ENCODE measurements around the gene B3GALT6. TPM values are rescaled to one million over a fixed set of nuclear protein-coding genes. Genes with fewer than 3 reads are reported as not detected.

Gene B3GALT6
- total and polyA plus RNA-seq, 5 donors: 9.1 to 13.3 (median 11.1) TPM

DNA sequence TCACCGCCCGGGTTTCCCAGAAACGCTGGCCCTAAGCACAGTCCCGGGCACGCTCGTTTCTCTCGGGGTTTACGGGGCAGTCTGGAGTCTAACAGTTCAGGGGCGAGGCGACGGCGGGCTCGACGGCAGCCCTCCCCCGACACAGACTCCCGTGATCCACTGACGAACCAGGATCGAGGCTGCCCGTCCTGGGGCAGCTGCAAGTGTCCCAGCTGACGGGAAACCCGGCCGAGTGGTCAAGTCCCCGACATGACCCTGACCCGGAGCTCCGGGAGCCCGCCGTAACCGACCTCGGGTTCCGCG is 41.1 kb downstream of the B3GALT6 start:
- Histone ChIP-seq H3K27me3 (ENCODE audit: control insufficient read depth, insufficient read depth) (no peaks in the 10 kb centered on the region), H3K4me1 (ENCODE audit: control insufficient read depth, insufficient read depth, low read length) (peaks cover 19% of the 10 kb centered on the region), H3K27ac (ENCODE audit: low read length) (peak overlapping the region; percentile 76), H3K9me3 (ENCODE audit: control insufficient read depth, low read length) (no peaks in the 10 kb centered on the region), H3K4me3 (ENCODE audit: low read length) (peak overlapping the region; percentile 80)
- intact Hi-C loops (cut with DNase I): no loop called here
- DNase-seq (peak in 1 of 3 donors; percentile 64), ATAC-seq (no peak)
- WGBS: under 1% methylated on average over 31 of the region's 31 CpGs

DNA sequence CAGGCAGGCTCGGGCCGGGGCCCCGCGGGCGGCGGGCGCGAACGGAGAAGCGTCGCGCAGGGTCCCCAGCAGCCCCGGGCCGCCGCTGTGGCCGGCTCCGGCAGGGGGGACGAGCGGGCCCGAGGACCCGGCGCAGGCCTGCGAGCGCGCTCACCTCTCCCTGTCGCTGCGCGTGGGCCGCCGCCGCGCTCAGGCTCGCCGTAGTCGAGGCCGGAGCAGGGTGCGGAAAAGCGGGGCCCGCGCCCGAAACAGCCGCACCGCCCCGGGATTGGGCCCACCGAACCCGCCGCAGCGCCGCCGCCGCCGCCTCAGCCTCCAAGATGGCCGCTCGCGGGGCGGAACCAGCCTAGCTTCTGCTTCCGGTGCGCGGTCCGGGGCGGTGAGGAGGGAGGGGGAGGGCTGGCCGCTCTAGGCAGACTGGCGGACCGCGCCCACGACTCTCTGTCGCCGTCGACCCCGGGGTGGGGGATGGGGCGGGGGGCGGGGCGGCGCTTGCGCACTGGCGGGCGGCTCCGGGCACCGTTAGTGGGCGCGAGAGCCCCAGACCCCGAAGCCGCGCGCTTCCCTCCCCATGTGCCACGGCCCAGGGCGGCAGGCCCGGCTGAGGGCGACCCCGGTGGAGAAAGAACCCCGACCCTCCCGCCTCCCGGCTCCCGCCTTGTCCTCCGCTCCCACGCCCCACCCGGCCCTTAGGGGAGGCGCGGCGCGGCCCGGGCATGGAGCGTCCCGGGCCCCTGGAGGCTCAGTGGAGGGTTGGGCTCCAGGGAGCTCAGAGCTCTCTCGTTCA is 41.7 kb downstream of the B3GALT6 start, which contains the start of gene UBE2J2:
TSS of gene UBE2J2 (minus strand) at position 343 of the 787 bp plus-strand sequence. CDS start 5,862 bp downstream, outside the sequence.
- intact Hi-C loops (cut with DNase I): no loop called here
- WGBS: 1% methylated on average over 105 of the region's 105 CpGs
- Histone ChIP-seq H3K9me3 (ENCODE audit: control insufficient read depth, low read length) (no peaks in the 10 kb centered on the region), H3K4me3 (ENCODE audit: low read length) (peak within 1 kb of the TSS; percentile 80), H3K4me1 (ENCODE audit: control insufficient read depth, insufficient read depth, low read length) (peaks cover 19% of the 10 kb centered on the region), H3K27me3 (ENCODE audit: control insufficient read depth, insufficient read depth) (no peaks in the 10 kb centered on the region), H3K27ac (ENCODE audit: low read length) (peak within 1 kb of the TSS; percentile 76)
- peak; percentile 97 for ATAC-seq
- peak; percentile 96 to 98 (median 98) for DNase-seq

DNA sequence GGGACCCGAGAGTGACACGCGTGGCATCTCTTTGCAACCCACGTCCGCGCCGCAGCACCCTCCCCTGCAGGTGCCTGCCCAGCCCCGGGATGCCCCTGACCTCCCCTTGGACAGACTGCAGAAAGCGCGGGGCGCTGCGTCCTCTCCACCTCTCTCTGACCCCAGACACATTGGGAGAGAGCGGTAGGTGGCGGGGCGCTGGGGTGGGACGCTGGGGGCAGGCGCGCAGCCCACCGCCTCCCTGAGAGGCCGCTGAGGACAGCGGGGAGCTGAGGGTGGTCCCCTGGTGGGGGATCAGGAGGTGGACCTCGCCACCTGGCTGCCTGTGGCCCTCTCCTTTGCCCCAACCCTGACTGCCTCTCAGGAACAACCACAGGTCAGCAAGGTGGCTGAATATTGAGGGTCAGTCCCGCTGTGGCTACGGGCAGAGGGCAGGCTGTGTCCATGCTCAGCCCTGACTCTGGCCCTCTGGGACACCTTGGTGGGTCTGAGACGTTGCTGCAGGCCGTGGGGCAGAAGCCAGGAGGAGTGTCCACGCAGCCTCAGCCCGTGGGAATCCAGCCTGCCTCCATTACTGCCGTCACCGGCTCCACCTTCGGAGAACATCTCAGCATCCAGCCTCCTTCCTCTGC is 42.4 kb downstream of the B3GALT6 start:
- peak in 1 of 2 donors; percentile 49 for ATAC-seq
- peaks cover 19% of the 10 kb centered on the region for H3K4me1 ChIP-seq (ENCODE audit: control insufficient read depth, insufficient read depth, low read length)

DNA sequence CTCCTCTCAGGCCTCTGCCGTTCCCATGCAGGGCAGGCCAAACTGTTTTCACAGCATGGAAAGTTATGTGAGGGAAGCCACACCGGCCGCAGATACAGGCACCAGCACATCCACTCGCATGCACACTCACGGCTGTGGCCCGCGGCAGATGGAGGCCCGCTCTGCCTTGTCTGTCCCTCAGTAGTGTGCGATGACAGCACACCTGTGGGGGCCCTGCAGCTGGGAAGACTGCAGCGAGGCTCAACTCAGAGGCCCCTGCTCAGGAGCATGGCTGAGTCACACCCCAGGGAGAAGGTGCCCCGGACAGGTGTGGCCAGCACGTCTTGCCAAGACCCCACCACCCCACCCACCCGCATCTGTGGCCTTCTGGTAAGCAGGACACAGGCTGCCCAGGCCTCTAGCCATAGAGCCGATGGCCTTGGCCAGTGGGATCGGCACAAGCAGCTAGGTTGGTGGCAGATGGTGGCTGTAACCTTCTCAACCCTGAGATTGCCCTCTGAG is 42.9 kb downstream of the B3GALT6 start:
- peaks cover 19% of the 10 kb centered on the region for H3K4me1 ChIP-seq (ENCODE audit: control insufficient read depth, insufficient read depth, low read length)
- ATAC-seq: peak in 1 of 2 donors; percentile 0
- WGBS: 89% methylated on average over 15 of the region's 15 CpGs
- no peaks in the 10 kb centered on the region for H3K9me3 ChIP-seq (ENCODE audit: control insufficient read depth, low read length)
- no peak overlapping the region for H3K27ac ChIP-seq (ENCODE audit: low read length)
- no peaks in the 10 kb centered on the region for H3K27me3 ChIP-seq (ENCODE audit: control insufficient read depth, insufficient read depth)
- intact Hi-C loops (cut with DNase I): no loop called here
- no peak overlapping the region for H3K4me3 ChIP-seq (ENCODE audit: low read length)
- DNase-seq: peak in 1 of 3 donors; percentile 49

More for the DNA sequence above, 42.4 kb downstream of the B3GALT6 start:
- H3K4me3 ChIP-seq (ENCODE audit: low read length): peak overlapping the region; percentile 80
- H3K27me3 ChIP-seq (ENCODE audit: control insufficient read depth, insufficient read depth): no peaks in the 10 kb centered on the region
- 18% methylated on average over 31 of the region's 31 CpGs for WGBS
- no peak overlapping the region for H3K27ac ChIP-seq (ENCODE audit: low read length)
- DNase-seq: peak in 1 of 3 donors; percentile 54
- H3K9me3 ChIP-seq (ENCODE audit: control insufficient read depth, low read length): no peaks in the 10 kb centered on the region
- intact Hi-C loops (cut with DNase I): no loop called here

DNA sequence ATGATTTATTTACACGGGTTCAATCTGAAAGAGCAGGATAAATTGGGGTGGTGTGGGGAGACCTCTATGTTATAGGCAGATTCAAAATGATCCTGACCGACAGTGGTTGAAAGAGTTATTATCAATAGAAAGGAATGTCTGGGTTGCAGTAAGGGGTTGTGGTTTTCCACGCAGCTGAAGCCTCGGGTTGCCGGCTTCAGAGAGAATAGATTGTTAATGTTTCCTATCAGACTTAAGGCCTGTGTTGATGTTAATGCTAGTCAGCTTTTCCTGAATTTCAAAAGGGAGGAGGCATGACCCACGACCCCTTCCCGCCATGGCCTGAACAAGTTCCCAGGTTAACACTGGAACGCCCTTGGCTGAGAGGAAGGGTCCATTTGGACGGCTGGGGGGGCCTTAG is 43.8 kb downstream of the B3GALT6 start:
- WGBS: 76% methylated on average over 9 of the region's 9 CpGs
- H3K4me1 ChIP-seq (ENCODE audit: control insufficient read depth, insufficient read depth, low read length): peaks cover 11% of the 10 kb centered on the region
- DNase-seq: no peak
- intact Hi-C loops (cut with DNase I): no loop called here
- H3K9me3 ChIP-seq (ENCODE audit: control insufficient read depth, low read length): no peaks in the 10 kb centered on the region
- ATAC-seq: no peak
- H3K27me3 ChIP-seq (ENCODE audit: control insufficient read depth, insufficient read depth): no peaks in the 10 kb centered on the region
- H3K27ac ChIP-seq (ENCODE audit: low read length): no peak overlapping the region
- no peak overlapping the region for H3K4me3 ChIP-seq (ENCODE audit: low read length)

DNA sequence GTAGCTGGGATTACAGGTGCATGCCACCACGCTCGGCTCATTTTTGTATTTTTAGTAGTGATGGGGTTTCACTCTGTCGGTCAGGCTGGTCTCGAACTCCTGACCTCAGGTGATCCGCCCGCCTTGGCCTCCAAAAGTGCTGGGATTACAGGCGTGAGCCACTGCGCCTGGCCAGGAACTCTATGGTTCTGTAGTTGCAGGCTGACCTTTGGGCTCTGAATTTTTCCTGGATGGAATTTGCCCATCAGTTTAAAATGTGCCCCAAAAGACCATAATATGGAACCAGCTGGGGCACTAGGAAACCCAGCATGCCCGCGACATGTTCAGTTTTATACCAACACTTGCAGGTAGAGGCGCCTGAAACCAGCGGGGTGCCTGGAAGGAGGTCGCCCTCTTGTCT is 46.6 kb downstream of the B3GALT6 start:
- DNase-seq (no peak), ATAC-seq (no peak)
- peaks cover 3% of the 10 kb centered on the region for H3K4me1 ChIP-seq (ENCODE audit: control insufficient read depth, insufficient read depth, low read length)
- H3K27me3 ChIP-seq (ENCODE audit: control insufficient read depth, insufficient read depth): no peaks in the 10 kb centered on the region
- no peak overlapping the region for H3K27ac ChIP-seq (ENCODE audit: low read length)
- WGBS: 94% methylated on average over 13 of the region's 13 CpGs
- intact Hi-C loops (cut with DNase I): no loop called here
- H3K4me3 ChIP-seq (ENCODE audit: low read length): no peak overlapping the region
- no peaks in the 10 kb centered on the region for H3K9me3 ChIP-seq (ENCODE audit: control insufficient read depth, low read length)

DNA sequence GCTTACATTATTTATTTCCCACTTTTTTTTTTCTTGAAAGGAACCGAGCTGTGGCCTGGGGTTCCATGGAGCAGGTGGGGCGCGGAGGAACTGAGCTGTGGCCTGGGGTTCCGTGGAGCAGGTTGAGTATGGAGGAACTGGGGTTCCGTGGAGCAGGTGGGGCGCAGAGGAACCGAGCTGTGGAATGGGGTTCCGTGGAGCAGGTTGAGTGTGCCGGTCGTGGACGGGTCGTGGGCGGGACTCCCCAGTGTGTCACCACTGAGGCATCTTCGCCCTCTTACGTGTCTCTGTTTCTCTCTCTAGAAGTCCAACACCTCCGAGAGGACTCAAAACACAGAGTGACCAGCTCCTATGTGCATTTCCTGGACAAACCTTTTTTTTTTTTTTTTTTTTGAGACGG is 47.0 kb downstream of the B3GALT6 start:
- no peak overlapping the region for H3K4me3 ChIP-seq (ENCODE audit: low read length)
- no peak overlapping the region for H3K27ac ChIP-seq (ENCODE audit: low read length)
- H3K27me3 ChIP-seq (ENCODE audit: control insufficient read depth, insufficient read depth): no peaks in the 10 kb centered on the region
- H3K9me3 ChIP-seq (ENCODE audit: control insufficient read depth, low read length): no peaks in the 10 kb centered on the region
- WGBS: 93% methylated on average over 16 of the region's 17 CpGs
- H3K4me1 ChIP-seq (ENCODE audit: control insufficient read depth, insufficient read depth, low read length): peaks cover 3% of the 10 kb centered on the region
- intact Hi-C loops (cut with DNase I): no loop called here
- ATAC-seq: no peak
- peak in 1 of 3 donors; percentile 39 for DNase-seq

DNA sequence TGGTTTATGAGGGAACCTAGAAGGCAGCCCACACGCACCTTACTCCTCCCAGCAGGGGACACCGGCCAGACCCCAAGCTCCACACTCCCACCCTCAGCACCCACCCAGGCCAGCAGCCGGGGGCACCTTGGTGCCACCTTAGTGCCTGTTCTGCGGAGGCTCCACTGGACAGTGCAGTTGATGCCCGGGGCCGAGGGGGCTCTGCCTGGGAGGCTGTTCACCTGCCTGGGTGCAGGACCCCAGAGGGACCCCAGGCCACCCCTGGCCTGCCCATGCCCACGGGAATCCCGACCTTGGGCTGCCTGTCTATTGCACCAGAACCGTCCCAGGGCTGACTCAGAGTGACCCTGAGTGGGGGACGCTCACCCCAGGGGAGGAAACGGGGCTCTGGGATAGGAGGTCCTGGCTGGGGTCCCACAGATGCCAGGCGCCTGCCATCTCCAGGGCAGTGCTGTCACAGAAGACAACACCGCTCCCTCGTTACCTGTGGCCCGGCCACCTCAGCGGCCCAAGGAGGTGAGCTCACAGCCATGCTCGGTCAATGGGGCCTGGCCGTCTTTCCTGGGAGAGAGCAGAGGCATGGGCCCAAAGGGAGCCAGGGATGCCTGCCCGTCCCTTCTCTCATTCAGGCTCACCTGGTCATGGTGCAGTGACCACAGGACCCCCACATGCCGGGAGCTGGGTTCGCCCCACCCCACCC is 48.9 kb downstream of the B3GALT6 start:
- intact Hi-C loops (cut with DNase I): no loop called here
- Histone ChIP-seq H3K27me3 (ENCODE audit: control insufficient read depth, insufficient read depth) (no peaks in the 10 kb centered on the region), H3K4me3 (ENCODE audit: low read length) (no peak overlapping the region), H3K9me3 (ENCODE audit: control insufficient read depth, low read length) (no peaks in the 10 kb centered on the region), H3K4me1 (ENCODE audit: control insufficient read depth, insufficient read depth, low read length) (no peaks in the 10 kb centered on the region), H3K27ac (ENCODE audit: low read length) (no peak overlapping the region)
- WGBS: 90% methylated on average over 21 of the region's 21 CpGs
- DNase-seq (peak in 2 of 3 donors; percentile 42 to 50), ATAC-seq (peak in 1 of 2 donors; percentile 7)

DNA sequence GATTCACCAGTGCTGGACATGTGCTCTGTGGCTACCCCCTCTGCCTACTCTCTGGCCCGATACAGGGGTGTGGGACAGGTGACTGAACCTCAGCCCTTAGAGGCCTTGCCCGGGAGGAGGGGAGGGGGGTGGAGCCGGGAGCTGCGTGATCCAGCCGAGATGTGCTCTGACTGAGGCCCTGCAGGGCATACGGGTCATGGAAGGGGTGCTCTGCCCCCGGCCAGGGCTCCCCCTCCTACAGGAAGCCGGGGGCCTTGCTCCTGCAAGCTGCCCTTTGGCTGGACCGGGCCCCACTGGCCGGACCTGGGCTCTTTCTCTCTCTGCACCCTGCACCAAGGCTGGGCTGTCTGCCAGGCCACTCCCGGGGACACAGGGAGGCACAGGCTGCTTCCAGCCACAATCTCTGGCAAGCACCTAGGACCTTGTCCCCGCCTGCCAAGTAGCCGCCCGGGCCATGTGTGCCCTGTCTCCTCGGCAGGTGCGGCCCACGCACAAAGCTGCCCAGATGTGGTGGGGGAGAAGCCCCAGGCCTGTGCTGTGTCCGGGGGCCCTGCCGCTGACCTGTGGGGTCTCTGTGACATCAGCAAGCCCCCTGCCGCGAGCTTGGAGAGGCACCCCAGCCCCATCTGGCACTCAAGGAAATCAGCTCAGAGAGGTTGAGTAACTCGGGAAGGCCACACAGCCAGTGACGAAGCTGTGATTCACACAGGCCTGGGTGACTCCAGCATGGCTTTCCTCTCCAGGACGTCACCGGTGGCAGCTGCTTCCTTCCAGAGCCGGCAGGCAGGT is 49.7 kb downstream of the B3GALT6 start:
- DNase-seq: peak in 2 of 3 donors; percentile 86 to 87
- intact Hi-C loops (cut with DNase I): no loop called here
- WGBS: 46% methylated on average over 26 of the region's 26 CpGs
- H3K27ac ChIP-seq (ENCODE audit: low read length): no peak overlapping the region
- peak; percentile 58 to 75 for ATAC-seq
- H3K4me1 ChIP-seq (ENCODE audit: control insufficient read depth, insufficient read depth, low read length): no peaks in the 10 kb centered on the region
- no peaks in the 10 kb centered on the region for H3K9me3 ChIP-seq (ENCODE audit: control insufficient read depth, low read length)
- H3K27me3 ChIP-seq (ENCODE audit: control insufficient read depth, insufficient read depth): no peaks in the 10 kb centered on the region
- no peak overlapping the region for H3K4me3 ChIP-seq (ENCODE audit: low read length)

DNA sequence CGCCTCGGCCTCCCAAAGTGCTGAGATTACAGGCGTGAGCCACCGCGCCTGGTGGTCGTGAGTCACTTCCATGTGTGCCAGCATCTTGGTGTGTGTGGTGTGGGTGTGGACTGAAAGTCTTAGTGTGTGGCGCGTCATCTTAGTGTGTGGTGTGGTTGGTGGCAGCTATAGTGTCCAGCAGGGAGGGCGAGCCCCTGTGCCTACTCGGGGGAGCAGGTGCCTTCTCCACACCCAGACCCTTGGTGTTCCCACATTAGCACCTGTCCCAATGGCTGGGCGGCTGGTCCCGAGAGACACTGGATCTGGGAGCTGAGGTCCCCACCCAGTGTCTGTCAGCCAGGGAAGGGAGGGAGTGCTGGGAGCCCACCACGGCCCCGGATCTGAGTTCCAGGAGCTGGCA is 51.0 kb downstream of the B3GALT6 start:
- Histone ChIP-seq H3K4me1 (ENCODE audit: control insufficient read depth, insufficient read depth, low read length) (no peaks in the 10 kb centered on the region), H3K4me3 (ENCODE audit: low read length) (no peak overlapping the region), H3K9me3 (ENCODE audit: control insufficient read depth, low read length) (no peaks in the 10 kb centered on the region), H3K27me3 (ENCODE audit: control insufficient read depth, insufficient read depth) (no peaks in the 10 kb centered on the region), H3K27ac (ENCODE audit: low read length) (no peak overlapping the region)
- 83% methylated on average over 14 of the region's 14 CpGs for whole genome bisulfite sequencing
- ATAC-seq (no peak), DNase-seq (peak in 1 of 3 donors; percentile 49)
- intact Hi-C loops (cut with DNase I): no loop called here
